ENCODE data around the gene ZSCAN21.
"Not testable (repeated sequence)": the region's sequence is repeated elsewhere in the genome, so short reads cannot be mapped to it uniquely, and the experiment has no call there.

The ZSCAN21 gene

DNA sequence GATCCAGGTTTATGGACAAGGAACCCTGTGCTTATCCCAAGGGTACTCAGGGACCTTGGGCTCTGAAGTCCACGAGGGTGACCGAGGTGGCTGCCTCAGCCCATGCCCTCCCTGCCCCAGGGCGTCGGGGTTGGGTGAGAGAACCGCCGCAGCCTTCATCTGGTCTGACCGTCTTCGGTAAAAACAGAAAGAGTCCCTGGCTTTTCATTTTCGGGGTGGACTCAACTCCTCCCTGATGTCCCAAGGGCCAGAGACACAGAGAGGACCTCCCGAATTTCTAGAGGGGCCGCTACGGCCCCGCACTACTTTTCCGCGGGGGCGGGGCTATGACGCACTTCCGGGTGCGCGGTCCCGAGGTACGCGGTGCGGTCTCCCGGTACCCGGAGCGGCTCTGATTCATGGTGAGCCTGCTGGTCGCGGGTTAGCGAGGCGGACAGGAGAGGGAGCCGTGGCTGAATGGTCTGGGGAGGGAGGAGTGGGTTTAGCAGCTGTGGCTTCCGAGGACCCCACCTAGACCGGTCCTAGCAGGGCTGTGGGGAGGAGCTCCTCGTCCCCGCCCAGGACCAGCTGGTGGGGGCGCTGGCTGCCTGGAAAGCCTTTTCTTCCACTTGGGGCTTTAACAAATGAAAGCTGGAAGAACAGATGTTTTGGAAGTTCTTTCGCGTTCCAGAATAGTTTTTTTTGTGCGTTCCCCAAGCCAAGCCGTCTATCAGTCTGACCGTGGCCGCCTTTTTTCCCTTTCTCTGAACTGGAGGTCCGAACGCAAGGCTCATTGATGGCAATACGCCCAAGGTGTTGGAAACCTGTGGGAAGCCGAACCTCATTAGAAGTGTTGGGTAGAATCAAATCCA is at the start of gene ZSCAN21:
TSS of gene ZSCAN21 (plus strand) at position 334 of the 851 bp plus-strand sequence. CDS start 7,233 bp downstream, outside the sequence.
- in situ Hi-C loops (cut with MboI; ENCODE audit: low sequenced_read_pairs) = no loop called here

DNA sequence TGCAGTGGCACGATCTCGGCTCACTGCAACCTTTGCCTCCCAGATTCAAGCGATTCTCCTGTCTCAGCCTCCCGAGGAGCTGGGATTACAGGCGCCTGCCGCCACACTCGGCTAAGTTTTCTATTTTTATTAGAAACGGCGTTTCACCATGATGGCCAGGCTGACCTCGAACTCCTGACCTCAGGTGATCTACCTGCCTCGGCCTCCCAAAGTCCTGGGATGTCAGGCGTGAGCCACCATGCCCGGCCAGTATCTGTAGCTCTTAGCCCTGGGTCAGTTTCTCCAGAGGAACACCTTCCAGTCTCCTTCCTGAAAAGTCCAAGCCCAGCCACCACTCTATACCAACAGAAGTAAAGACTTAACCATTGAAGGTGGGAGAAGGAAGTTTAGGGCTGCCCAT is 49.3 kb upstream of the ZSCAN21 start:
- in situ Hi-C loops (cut with MboI; ENCODE audit: low sequenced_read_pairs) = no loop called here

DNA sequence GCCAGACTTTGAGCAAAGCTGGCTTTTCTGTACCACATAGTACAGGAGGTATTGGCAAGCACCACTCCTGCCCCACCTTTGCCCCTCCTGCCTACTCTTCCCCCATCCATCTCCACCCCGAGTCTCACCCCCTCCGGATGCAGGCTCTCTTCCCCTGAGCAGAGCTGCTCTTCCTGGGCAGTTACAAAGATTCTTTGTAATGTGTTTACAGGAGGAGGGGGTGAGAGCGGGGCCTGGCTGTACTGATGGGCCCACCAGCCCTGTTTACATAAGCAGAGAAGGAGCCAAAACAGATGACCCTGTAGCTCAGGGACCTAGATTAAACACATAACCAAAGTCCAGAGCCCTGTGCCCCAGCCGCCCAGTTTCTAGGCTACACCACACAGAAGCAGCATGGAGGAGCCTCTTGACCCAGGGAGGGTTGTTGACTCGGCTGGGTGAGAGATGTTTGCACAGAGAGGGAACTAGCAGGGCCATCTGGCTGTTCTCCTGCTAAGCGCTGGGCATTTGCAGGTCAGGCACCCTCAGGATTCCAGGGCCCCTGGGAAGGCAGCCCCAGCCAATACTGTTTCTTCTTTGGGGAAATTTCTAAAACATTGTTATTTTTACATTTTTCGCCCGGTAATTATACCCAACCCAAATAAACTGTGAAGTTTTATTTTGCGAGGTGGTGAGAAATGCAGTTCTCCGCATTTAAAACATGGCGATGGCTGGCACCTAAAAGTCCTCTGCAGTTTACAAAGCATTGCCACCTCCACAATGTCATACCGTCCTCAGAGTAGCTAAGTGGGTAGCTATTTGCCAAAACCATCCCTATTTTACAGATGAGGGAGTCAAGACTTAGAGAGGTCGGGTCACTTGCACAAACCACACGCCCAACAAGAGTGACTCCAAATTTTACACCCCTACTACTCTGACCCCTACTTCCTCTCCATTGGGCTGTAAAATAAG is 45.6 kb upstream of the ZSCAN21 start:
- in situ Hi-C loops (cut with MboI; ENCODE audit: low sequenced_read_pairs) = no loop called here

DNA sequence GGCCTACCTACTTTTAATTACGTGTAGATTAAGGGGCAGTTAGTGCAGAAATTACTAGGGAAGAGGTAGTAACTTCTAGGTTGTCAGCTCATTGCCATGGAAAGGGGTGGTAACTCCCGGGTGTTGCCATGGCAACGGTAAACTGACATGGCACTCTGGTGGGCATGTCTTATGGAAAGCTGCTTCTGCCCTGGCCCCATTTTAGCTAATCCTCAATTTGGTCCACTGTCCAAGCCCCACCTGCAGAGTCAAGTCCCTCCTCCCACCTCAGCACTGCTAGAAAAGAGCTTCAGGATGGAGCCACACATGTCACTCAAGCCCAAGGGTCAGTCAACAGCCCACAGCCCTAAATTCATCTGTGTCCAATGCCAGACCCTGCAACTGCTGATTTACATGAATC is 41.7 kb upstream of the ZSCAN21 start:
- in situ Hi-C loops (cut with MboI; ENCODE audit: low sequenced_read_pairs) = no loop called here

DNA sequence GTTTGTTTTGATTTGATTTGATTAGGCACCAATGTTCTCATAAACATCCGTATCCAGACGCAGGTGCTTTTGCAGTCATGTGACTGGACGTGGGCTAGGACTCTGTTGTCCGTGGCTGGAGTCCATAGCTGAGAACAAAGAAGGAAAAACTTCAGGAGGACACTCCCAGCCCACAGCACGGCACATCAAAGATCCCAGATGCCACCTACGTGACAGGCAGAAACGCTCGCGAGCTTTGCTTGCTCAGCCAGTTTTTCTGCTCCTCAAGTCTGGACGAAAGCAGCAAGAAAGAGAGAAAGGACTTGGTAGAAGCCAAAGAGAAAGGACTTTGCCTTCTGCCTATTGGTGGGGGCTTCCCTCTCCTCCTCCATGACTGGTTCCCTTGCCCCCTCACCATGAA is 41.0 kb upstream of the ZSCAN21 start:
- in situ Hi-C loops (cut with MboI; ENCODE audit: low sequenced_read_pairs) = no loop called here

DNA sequence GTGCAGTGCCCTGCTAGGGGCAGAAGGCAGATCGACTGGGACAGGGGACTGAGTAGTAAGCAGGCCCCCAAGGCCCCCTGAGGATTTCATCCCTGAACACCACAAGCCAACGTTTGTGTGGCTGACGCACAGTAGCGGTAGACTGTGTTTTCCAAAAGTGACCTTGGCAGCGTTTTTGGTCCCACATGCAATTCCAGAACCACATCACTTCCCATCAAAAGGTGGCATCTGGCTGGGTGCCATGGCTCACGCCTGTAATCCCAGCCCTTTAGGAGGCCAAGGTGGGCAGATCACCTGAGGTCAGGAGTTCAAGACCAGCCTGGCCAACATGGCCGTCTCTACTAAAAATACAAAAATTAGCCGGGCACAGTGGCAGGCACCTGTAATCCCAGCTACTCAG is 39.6 kb upstream of the ZSCAN21 start:
- in situ Hi-C loops (cut with MboI; ENCODE audit: low sequenced_read_pairs) = not testable (repeated sequence)

DNA sequence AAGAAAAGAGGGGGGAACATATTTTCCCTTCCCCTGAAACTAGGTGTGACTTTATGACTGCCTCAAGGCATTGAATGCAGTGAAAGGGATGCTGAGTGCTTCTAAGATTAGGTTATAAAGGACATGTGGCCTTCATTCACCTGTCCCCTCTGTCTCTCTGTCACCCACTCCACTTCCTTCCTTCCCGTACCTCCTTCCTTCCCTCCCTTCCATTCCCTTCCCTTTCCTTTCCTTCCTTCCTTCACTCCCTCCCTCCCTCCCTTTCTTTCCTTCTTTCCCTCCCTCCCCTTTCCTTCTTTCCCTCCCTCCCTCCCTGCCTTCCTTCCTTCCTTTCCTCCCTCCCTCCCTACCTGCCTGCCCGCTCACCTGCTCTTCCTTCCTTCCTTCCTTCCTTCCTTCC is 38.7 kb upstream of the ZSCAN21 start:
- in situ Hi-C loops (cut with MboI; ENCODE audit: low sequenced_read_pairs) = no loop called here

DNA sequence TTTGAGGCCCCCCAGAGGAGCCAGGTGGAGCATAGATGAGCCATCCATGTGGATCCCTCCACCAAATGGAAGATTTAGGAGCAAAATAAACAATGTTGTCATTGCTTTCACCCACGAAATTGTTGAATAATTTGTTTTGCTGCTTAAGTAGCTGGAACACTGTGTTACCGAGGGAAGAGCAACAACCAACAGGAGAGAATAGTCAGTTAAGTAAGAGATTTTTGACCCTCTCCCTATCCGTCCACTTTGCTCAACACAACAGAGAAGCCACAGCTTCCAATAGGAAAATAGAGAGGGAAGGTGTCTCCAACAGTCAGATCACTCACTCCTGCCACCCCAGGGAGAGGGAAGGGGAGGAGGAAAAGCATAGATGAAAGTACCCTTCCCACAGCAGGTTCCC is 38.1 kb upstream of the ZSCAN21 start:
- in situ Hi-C loops (cut with MboI; ENCODE audit: low sequenced_read_pairs) = no loop called here

DNA sequence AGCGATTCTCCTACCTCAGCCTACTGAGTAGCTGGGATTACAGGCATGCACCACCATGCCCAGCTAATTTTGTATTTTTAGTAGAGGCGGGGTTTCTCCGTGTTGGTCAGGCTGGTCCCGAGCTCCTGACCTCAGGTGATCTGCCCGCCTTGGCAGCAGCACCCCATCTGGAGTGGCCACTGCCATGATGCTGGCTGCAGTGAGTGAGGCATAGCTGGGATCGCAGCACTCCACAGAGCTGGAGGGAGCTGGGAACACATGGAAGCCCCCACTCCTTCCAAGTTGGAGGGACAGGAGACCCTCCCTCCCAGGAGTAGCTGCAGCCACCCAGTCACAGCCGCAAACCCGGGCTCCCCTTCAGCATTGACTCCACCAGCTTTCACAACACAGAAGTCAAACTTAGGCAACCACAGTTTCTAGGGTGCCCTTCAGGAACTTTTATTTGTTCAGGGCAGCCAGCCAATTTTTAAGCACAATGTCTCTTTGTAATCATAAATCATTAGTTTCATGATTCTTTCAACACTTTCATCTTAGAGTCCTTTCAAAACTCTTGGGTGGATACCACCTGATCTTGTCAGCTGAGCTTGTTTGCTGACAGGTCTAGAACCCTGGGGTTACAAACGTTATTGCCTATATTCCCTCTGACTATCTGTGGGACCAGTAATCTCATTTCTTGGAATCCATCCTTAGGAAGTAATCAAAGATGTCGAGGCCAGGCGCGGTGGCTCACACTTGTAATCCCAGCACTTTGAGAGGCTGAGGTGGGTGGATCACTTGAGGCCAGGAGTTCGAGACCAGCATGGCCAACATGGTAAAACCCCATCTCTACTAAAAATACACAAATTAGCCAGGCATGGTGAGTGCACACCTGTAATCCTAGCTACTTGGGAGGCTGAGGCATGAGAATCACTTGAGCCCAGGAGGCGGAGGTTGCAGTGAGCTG is 36.9 kb upstream of the ZSCAN21 start:
- in situ Hi-C loops (cut with MboI; ENCODE audit: low sequenced_read_pairs) = not testable (repeated sequence)

DNA sequence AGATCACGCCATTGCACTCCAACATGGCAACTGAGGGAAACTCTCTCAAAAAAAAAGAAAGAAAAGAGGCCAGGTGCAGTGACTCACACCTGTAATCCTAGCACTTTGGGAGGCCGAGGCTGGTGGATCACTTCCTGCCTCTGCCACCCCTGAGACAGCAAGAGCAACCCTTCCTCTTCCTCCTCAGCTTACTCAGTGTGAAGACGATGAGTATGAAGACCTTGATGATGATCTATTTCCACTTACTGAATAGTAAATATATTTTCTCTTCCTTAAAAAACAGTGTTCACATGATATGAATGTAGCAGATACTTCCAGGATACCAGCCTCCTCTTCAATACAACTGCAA is 36.3 kb upstream of the ZSCAN21 start:
- in situ Hi-C loops (cut with MboI; ENCODE audit: low sequenced_read_pairs) = no loop called here

DNA sequence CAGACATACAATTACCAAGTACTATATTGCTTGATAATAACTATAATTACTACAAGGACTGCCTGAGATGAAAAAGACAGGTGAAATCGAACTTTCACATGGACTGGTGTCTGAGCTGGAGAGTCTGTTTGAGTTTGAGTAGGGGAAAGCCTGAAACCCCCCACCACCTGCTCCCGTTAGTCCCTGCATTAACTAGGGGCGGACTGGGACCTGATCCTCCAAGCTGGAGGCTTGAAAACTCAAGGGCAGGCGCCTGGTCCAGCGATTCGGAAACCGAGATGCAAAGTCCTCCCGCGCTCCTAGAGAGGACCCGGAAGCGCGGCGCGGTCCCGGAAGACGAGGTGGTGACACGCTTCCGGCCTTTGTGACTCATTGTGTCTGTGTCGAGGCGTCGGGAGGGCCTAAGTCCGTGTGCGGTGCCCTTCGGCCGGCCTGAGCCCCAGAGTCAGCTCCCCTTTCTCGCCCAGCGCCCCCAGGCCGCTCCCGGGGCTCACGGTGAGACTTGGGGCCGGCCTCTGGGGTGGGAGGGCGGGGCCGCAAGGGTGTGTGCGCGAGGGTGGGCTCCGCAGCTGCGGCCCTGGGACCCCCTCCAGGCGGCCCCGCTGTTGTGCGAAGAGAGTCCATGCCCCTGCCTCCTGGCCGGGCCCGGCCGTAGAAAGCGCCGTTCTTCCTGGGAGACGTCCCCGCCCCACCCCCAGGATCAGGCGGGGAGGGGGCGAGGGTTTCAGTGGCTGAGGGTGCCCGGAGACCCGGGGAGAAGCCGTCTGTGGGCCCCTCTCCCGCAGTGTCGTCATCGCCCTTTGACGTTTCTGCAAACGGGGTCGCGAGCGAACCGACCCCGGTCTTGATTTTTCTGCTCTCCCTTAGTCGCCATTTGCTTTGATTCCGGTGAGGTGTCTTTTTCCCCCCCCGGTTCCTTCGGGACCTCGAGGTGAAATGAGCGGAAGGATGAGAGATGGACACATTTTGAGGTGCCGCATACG is 34.1 kb upstream of the ZSCAN21 start, which contains the start of gene ZKSCAN1:
TSS of gene ZKSCAN1 (plus strand) at position 365 of the 983 bp plus-strand sequence. CDS start 7,911 bp downstream, outside the sequence.
- in situ Hi-C loops (cut with MboI; ENCODE audit: low sequenced_read_pairs) = no loop called here

DNA sequence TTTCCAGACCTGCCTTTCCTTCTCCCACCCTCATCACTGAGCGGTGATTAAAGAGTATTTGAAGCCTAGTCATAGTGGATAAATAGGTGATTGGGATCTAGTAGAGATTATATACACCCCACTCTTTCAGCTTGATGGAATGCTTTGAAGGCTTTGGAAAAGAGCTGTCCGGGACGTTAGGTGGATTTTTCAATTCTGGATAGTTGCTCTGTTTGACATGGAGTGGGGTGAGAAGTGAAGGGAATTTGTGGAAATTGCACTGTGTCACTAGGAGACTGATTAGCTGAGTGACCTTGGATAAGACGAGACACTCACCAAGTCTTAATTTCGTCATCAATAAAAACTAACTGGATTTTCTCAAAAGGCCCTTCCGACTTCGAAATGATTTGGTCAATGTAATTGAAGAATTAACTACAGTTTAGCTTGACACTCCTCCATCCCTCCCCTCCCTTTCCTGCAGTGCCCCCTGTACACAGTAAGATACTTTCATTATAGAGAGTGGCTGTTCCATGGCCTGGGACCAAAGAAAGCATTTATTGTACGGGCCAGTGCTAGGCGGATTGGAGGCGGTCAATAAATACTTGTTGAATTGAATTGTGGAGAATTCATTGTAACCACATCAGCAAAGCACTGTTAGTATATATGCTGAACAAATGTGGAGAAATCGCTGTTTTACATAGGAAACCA is 33.2 kb upstream of the ZSCAN21 start:
- in situ Hi-C loops (cut with MboI; ENCODE audit: low sequenced_read_pairs) = no loop called here

DNA sequence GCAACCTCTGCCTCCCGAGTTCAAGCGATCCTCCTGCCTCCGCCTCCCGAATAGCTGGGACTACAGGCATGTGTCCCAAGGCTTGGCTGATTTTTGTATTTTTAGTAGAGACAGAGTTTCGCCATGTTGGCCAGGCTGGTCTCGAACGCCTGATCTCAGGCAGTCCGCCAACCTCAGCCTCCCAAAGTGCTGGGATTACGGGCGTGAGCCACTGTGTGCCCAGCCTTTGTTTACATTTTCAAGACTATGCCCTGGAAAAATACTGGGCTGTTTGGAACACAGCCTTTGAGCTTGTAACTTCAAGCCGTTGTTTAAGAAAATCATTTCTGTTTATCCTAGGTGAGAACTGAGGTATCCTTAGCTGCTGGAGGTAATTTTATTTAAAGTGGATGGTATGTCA is 32.3 kb upstream of the ZSCAN21 start:
- in situ Hi-C loops (cut with MboI; ENCODE audit: low sequenced_read_pairs) = no loop called here

DNA sequence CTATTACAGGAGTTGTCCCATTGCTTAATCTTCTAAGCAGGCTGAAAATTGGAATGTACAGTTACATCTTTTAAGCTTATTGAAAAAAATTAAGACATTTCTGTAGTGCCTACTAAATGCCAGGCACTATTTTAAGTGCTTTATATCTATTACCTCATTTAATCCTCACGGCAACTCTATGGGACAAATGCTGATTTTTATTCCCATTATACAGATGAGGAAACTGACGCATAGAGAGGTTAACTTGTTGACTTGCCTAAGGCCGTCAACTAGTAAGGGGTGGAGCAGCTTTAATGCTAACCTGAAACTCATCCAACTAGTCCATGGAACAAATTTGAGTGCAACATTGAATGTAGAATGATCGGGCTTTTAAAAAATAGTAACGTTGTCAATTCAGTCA is 31.7 kb upstream of the ZSCAN21 start:
- in situ Hi-C loops (cut with MboI; ENCODE audit: low sequenced_read_pairs) = no loop called here

DNA sequence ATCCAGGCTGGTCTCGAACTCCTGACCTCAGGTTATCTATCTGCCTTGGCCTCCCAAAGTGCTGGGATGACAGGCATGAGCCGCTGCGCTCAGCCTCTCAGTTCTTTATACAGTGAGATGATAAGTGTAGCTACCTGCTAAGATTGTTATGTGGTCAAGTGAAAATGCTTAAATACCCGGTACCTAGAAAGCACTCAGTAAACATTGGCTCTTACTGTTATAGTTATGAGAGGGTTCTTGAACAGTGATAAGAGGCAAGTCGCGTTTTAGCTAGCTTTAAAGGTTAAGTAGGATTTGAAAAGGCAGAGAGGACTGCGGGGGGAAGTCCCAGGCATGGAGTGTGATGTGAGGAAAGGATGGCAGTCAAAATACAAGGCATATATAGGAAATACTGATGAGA is 29.7 kb upstream of the ZSCAN21 start:
- in situ Hi-C loops (cut with MboI; ENCODE audit: low sequenced_read_pairs) = no loop called here

DNA sequence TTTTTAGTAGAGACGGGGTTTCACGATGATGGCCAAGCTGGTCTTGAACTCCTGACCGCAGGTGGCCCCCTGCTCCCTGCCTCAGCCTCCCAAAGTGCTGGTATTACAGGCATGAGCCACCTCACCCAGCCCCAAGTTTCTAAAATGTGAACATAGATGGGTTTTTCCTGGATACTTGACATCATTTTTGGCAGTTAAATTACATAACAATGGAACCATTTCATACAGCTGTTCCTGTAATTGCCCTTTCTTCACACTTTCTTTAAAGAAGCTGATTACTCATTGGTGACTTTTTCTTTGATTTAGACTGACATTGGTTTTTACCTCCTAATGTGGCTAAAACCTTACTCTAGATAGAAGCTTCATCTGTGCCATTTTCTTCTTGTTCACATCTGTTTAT is 28.3 kb upstream of the ZSCAN21 start:
- in situ Hi-C loops (cut with MboI; ENCODE audit: low sequenced_read_pairs) = no loop called here

DNA sequence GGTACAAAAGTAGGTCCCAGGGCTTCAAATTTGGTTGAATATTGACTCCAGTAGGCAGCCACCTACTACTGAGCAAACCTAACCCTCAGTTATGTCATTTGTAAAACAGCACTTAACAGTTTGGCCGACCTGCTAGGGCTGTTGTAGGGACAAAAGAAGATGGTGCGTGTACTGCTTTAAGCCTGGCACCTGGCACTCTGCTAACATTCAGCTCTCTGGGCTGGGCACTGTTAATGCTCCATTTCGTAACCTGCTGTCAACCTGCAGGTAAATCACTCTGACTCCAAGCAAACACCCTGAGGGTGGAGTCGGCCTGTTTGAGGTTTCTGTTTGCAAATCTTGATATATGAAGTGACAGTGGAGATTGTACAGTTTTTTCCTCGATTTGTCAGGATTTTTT is 27.0 kb upstream of the ZSCAN21 start:
- in situ Hi-C loops (cut with MboI; ENCODE audit: low sequenced_read_pairs) = no loop called here

DNA sequence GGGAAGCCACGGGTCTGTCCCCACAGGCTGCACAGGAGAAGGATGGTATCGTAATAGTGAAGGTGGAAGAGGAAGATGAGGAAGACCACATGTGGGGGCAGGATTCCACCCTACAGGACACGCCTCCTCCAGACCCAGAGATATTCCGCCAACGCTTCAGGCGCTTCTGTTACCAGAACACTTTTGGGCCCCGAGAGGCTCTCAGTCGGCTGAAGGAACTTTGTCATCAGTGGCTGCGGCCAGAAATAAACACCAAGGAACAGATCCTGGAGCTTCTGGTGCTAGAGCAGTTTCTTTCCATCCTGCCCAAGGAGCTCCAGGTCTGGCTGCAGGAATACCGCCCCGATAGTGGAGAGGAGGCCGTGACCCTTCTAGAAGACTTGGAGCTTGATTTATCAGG is 26.0 kb upstream of the ZSCAN21 start:
- in situ Hi-C loops (cut with MboI; ENCODE audit: low sequenced_read_pairs) = no loop called here
